Lung (tissue), 16 donors: Measurements from ENCODE around the gene SLC12A7. TPM values are rescaled to one million over a fixed set of nuclear protein-coding genes. Genes with fewer than 3 reads are reported as not detected.

Source experiments
- ATAC-seq: fragments of 200-7000 bp; cut with Tn5 transposase; one replicate; pipeline ENCODE4 v1.9.1; 2020; ENCODE audit warnings: moderate number of reproducible peaks; ENCODE audit not compliant: insufficient read depth, low FRiP score
- DNase-seq, 3 donors: peaks; one replicate each; pipeline ENCODE4 v3.0.0-alpha.2; 2013 to 2017
- H3K27ac ChIP-seq, 2 donors: one replicate each; pipeline ENCODE4 v1.5.1; 2013; ENCODE audit warnings: mild to moderate bottlenecking in 2 of 2, moderate library complexity in 2 of 2, control low read depth in 1 of 2, inconsistent platforms in 1 of 2, low read depth in 1 of 2, low read length in 1 of 2
- H3K27me3 ChIP-seq, 3 donors: one replicate each; pipeline ENCODE4 v1.5.1; 2013; ENCODE audit warnings: low read length in 2 of 3; ENCODE audit not compliant: control insufficient read depth in 3 of 3, insufficient read depth in 3 of 3
- H3K36me3 ChIP-seq, 4 donors: one replicate each; pipeline ENCODE4 v1.5.1; 2013; ENCODE audit warnings: low read length in 4 of 4, mild to moderate bottlenecking in 1 of 4, moderate library complexity in 1 of 4; ENCODE audit not compliant: control insufficient read depth in 4 of 4, insufficient read depth in 4 of 4
- H3K4me1 ChIP-seq, 5 donors: one replicate each; pipeline ENCODE4 v1.5.1; 2013; ENCODE audit warnings: low read length in 5 of 5, mild to moderate bottlenecking in 2 of 5, moderate library complexity in 1 of 5; ENCODE audit not compliant: control insufficient read depth in 5 of 5, insufficient read depth in 5 of 5
- H3K4me3 ChIP-seq: one replicate; pipeline ENCODE4 v1.5.1; 2013; ENCODE audit warnings: mild to moderate bottlenecking, control low read depth, moderate library complexity
- H3K9ac ChIP-seq, 2 donors: one replicate each; pipeline ENCODE4 v1.5.1; 2013; ENCODE audit warnings: low read length in 2 of 2, control low read depth in 1 of 2; ENCODE audit not compliant: insufficient read depth in 1 of 2
- H3K9me3 ChIP-seq, 4 donors: one replicate each; pipeline ENCODE4 v1.5.1; 2013; ENCODE audit warnings: low read length in 3 of 4, mild to moderate bottlenecking in 1 of 4, moderate library complexity in 1 of 4; ENCODE audit not compliant: control insufficient read depth in 4 of 4, insufficient read depth in 3 of 4
- CTCF ChIP-seq: IDR thresholded peaks from 2 replicates; pipeline ENCODE4 v1.5.1; 2012; ENCODE audit warnings: mild to moderate bottlenecking; ENCODE audit errors: control extremely low read depth, extremely low read depth
- WGBS, 2 donors: extraction: QIAGEN DNeasy Blood & Tissue Kit; methylation state at CpG; one replicate each; pipeline ENCODE4 v1.1.7; 2013; 5-methylcytosine and 5-hydroxymethylcytosine counted together
- long read RNA-seq, 5 donors: transcript quantifications; one replicate each; lab custom pipeline, GENCODE V29; 2026
- polyA plus RNA-seq, 2 donors: library from polyadenylated mRNA; stranded (reverse); fragments of 200-250 nt; gene quantifications; one replicate each; pipeline ENCODE4 v1.2.1, GENCODE V29; 2013
- total RNA-seq, 2 donors: library from RNA; depleted of rRNA in 1 of 2; stranded (reverse); fragments of >200 nt in 1 of 2; gene quantifications; one replicate each; pipeline ENCODE4 v1.2.1, GENCODE V29; 2014 to 2021
- donor health status: control.
- donor health status: control.
- donor health status: Bipolar disorder and iron deficiency.
- donor health status: healthy.
- donor health status: DM: yes; HTN: yes; CAD: no.

SLC12A7 gene
- total RNA-seq (10 to 100 TPM; 42.8 to 50.4 TPM), polyA plus RNA-seq (10 to 100 TPM; 14.8 to 36.9 TPM)
- long read RNA-seq, donor 1, full-length matches to known transcripts: 2 of 2 reads
- long read RNA-seq, donor 1, partial matches to known transcripts: 0 of 2 reads
- long read RNA-seq, donor 1, other reads (novel, unspliced or antisense): 0 of 2 reads
- long read RNA-seq, donor 2: 0 reads
- long read RNA-seq, donor 3: 0 reads
- long read RNA-seq, donor 4: 0 reads
- long read RNA-seq, donor 5, partial matches to known transcripts: 5 of 5 reads
- long read RNA-seq, donor 5, other reads (novel, unspliced or antisense): 0 of 5 reads

DNA sequence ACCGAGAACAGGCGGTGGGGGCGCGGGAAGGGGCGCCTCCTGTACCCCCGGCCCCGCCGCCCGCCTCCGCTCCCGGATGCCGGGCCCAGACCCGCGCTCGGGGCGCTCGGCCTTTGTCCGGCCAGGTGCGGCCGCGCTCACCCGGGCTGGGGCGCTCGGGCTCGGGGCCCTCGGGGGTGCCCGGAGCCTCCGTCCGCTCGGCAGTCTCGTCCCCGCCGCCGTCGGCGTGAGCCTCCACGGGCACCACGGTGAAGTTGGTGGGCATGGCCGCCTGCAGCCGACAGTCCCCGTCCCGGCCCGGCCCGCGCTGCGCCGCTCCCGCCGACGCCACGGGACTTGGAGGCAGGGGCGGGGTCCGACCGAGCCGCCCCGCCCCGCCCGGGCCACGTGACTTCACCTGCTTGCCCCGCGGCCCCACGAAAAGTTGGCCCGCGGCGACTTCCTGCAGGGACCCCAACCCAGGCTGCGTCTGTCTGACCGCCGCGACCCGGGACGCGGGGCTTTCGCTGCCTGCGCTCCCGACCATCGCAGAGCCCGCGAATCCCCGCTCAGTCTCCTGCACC lies at the start of gene SLC12A7:
Gene SLC12A7 (minus strand): TSS at position 337 of the 563 bp plus-strand sequence. CDS start 72 bp downstream, at position 265.
- peak within 1 kb of the TSS; percentile 72 for H3K4me3 ChIP-seq
- 1 to 2% methylated on average over 46 to 79 of the region's 79 CpGs for WGBS, 2 donors
- peak within 1 kb of the TSS; percentile 61 to 63 for H3K9ac ChIP-seq
- DNase-seq: peak in 2 of 3 donors; percentile 41 to 56
- no peaks in the 10 kb centered on the region for H3K9me3 ChIP-seq
- TF ChIP-seq CTCF: no peak
- no peaks in the 10 kb centered on the region for H3K36me3 ChIP-seq
- no peaks in the 10 kb centered on the region for H3K27me3 ChIP-seq
- H3K27ac ChIP-seq: peak within 1 kb of the TSS; percentile 88 to 92
- peak; percentile 70 for ATAC-seq
- H3K4me1 ChIP-seq: peaks cover 0 to 23% (median 14%) of the 10 kb centered on the region in 5 donors

DNA sequence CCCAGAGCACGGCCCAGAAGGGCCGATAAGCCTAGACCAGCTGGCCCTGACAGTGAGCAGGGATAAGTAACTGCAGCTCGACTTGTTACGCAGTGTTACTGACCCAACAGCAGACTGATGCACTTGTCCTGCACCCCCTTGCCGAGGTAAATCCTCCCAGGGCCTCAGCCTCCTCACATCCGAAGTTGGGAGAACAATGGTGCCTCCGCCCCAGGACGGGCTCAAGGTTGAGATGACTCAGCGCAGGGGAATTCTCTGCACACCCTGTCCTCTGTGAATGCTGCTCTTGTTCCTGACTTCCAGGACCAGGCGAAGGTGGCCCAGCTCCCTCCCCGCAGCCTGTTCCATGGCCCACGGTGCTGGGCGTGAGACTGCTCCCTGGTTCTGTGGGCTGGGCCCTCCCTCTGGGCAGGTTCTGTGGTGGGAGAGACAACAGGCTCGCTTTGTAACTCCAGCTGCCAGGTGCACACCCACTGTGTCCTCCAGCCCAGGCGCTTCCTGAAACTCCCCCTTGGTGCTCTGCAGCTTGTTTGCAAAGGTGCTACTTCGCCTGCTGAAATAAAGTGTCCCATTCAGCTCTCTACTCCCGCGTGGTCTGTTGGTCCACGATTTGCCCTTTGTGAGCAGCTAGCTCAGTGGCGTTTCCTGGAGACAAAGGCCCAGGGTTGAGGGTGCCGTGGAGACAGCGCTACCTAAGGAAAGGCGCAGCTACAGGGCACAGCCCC lies 49.4 kb upstream of the SLC12A7 start:
- no peak for TF ChIP-seq CTCF
- peaks cover 0 to 13% (median 11%) of the 10 kb centered on the region in 3 donors for H3K27me3 ChIP-seq
- H3K9me3 ChIP-seq: peaks cover 0 to 4% (median 1%) of the 10 kb centered on the region in 4 donors
- H3K4me3 ChIP-seq: no peak overlapping the region
- WGBS, 2 donors: 74 to 82% methylated on average over 23 of the region's 23 CpGs
- peaks cover 0 to 7% (median 0%) of the 10 kb centered on the region in 5 donors for H3K4me1 ChIP-seq
- H3K27ac ChIP-seq: no peak overlapping the region
- no peak overlapping the region for H3K9ac ChIP-seq
- no peaks in the 10 kb centered on the region for H3K36me3 ChIP-seq
- DNase-seq (no peak), ATAC-seq (no peak)

- H3K4me3 ChIP-seq: no peak overlapping the region
- H3K4me1 ChIP-seq: peaks cover 0 to 7% (median 0%) of the 10 kb centered on the region in 5 donors
- ATAC-seq: no peak
- no peak for DNase-seq
- no peak overlapping the region for H3K27ac ChIP-seq
- H3K9ac ChIP-seq: no peak overlapping the region
- peaks cover 0 to 13% (median 11%) of the 10 kb centered on the region in 3 donors for H3K27me3 ChIP-seq
- peaks cover 0 to 4% (median 1%) of the 10 kb centered on the region in 4 donors for H3K9me3 ChIP-seq
- no peaks in the 10 kb centered on the region for H3K36me3 ChIP-seq
- TF ChIP-seq CTCF: no peak
- WGBS, 2 donors: 76 to 77% methylated on average over 4 of the region's 4 CpGs
Observed at GRCh38 chr5:1159774-1160406, 48.0 kb upstream of the SLC12A7 start.
